HG02623 (cell line): Measurements from ENCODE around the gene RNF103.
"Not testable (repeated sequence)": the region's sequence is repeated elsewhere in the genome, so short reads cannot be mapped to it uniquely, and the experiment has no call there.

Experiments used
- ATAC-seq: cut with Tn5 transposase; IDR thresholded peaks from one replicate; pipeline ENCODE4 v1.9.1; 2021; ENCODE audit warnings: moderate library complexity; ENCODE audit not compliant: unreplicated experiment

The RNF103 gene

GRCh38 chr2:86627550-86627949 is 3.9 kb upstream of the RNF103 start:
- ATAC-seq, result no peak

- ATAC-seq, result no peak
These were observed 1.4 kb upstream of the RNF103 start for GRCh38 chr2:86625096-86625495.

GRCh38 chr2:86624267-86624547 is 542 bp upstream of the RNF103 start:
- ATAC-seq, result no peak

GRCh38 chr2:86623043-86623493 is 597 bp downstream of the RNF103 start:
- ATAC-seq, result peak; percentile 40

- ATAC-seq, result no peak
These were observed 1.1 kb downstream of the RNF103 start for GRCh38 chr2:86622519-86623042.

GRCh38 chr2:86621280-86621943 is 2.3 kb downstream of the RNF103 start:
- ATAC-seq, result no peak

GRCh38 chr2:86617738-86618137 is 5.9 kb downstream of the RNF103 start:
- ATAC-seq, result peak; percentile 42

- peak; percentile 45 for ATAC-seq
These were observed 6.5 kb downstream of the RNF103 start for GRCh38 chr2:86617153-86617552.

GRCh38 chr2:86616502-86616901 is 7.2 kb downstream of the RNF103 start:
- no peak for ATAC-seq

GRCh38 chr2:86615596-86615995 is 8.1 kb downstream of the RNF103 start:
- no peak for ATAC-seq

- ATAC-seq, result no peak
These were observed 10.2 kb downstream of the RNF103 start for GRCh38 chr2:86613515-86613914.

GRCh38 chr2:86610871-86611270 is 12.8 kb downstream of the RNF103 start:
- ATAC-seq, result no peak

GRCh38 chr2:86608832-86609410 is 14.7 kb downstream of the RNF103 start:
- no peak for ATAC-seq

- ATAC-seq, result no peak
These were observed 19.8 kb downstream of the RNF103 start for GRCh38 chr2:86603905-86604304.

- ATAC-seq, result no peak
These were observed 24.7 kb downstream of the RNF103 start for GRCh38 chr2:86598966-86599365.

GRCh38 chr2:86596118-86596517 is 27.5 kb downstream of the RNF103 start:
- no peak for ATAC-seq

GRCh38 chr2:86593266-86593665 is 30.4 kb downstream of the RNF103 start:
- no peak for ATAC-seq

GRCh38 chr2:86592547-86593230 is 31.0 kb downstream of the RNF103 start:
- no peak for ATAC-seq

- ATAC-seq, result not testable (repeated sequence)
These were observed 34.0 kb downstream of the RNF103 start for GRCh38 chr2:86589701-86590100.

- ATAC-seq, result peak; percentile 75
These were observed 39.3 kb downstream of the RNF103 start for GRCh38 chr2:86584151-86584913.

- no peak for ATAC-seq
These were observed 43.1 kb downstream of the RNF103 start for GRCh38 chr2:86580560-86580959.
